ENCODE data around the gene OGN. TPM values are rescaled to one million over a fixed set of nuclear protein-coding genes. Genes with fewer than 3 reads are reported as not detected.

OGN gene
- total RNA-seq, 2 experiments from 2014 or later = 0.11 TPM; not detected in 1

DNA sequence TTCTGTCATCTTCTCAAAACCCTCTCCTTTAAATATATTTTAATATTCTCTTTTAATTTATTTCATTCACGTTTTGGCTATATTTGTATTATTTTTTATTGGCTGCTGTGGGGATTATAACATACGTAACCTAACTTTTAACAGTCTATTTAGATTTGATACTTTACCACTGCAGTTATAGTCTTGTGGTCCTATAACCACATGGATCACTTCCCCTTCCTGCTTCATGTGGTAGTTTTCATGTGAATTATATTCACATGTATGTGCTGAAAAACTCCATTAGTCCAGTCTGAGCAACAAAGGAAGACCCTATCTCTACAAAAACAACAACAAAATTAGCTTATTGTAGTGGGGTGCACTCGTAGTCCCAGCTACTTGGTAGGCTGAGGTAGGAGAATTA lies 44.3 kb downstream of the OGN start:
- intact Hi-C loops (cut with DNase I, micrococcal nuclease) = no loop called here
- Histone ChIP-seq H3K4me3 (ENCODE audit: low read length) (no peak overlapping the region), H3K27me3 (ENCODE audit: control insufficient read depth in 1 of 2, insufficient read depth in 2 of 2, low read length in 2 of 2) (no peaks in the 10 kb centered on the region), H3K27ac (ENCODE audit: low read depth in 1 of 2, low read length in 2 of 2) (no peak overlapping the region), H3K4me1 (ENCODE audit: insufficient read depth, low read length) (no peaks in the 10 kb centered on the region), H3K36me3 (ENCODE audit: insufficient read depth, low read length) (no peaks in the 10 kb centered on the region), H3K9me3 (ENCODE audit: control insufficient read depth in 1 of 2, insufficient read depth in 1 of 2, low read length in 2 of 2) (peaks cover 3 to 9% of the 10 kb centered on the region in 2 experiments)
- DNase-seq (no peak), ATAC-seq (ENCODE audit: poor library complexity) (no peak)
- TF ChIP-seq, protein P1, sequence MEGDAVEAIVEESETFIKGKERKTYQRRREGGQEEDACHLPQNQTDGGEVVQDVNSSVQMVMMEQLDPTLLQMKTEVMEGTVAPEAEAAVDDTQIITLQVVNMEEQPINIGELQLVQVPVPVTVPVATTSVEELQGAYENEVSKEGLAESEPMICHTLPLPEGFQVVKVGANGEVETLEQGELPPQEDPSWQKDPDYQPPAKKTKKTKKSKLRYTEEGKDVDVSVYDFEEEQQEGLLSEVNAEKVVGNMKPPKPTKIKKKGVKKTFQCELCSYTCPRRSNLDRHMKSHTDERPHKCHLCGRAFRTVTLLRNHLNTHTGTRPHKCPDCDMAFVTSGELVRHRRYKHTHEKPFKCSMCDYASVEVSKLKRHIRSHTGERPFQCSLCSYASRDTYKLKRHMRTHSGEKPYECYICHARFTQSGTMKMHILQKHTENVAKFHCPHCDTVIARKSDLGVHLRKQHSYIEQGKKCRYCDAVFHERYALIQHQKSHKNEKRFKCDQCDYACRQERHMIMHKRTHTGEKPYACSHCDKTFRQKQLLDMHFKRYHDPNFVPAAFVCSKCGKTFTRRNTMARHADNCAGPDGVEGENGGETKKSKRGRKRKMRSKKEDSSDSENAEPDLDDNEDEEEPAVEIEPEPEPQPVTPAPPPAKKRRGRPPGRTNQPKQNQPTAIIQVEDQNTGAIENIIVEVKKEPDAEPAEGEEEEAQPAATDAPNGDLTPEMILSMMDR (IDR thresholded peaks at IDR 0.05) = no peak
- no peaks in the 10 kb centered on the region for H3K27me3 Mint-ChIP-seq
- POLR2A ChIA-PET = interaction anchor here (0.6 kb wide), 1 partner anchor 199 kb away, joined by 3 read pairs; no protein-coding TSS in a partner anchor
- CTCF ChIA-PET = no interaction called here
- H3K4me1 Mint-ChIP-seq (ENCODE audit: low read depth) = no peaks in the 10 kb centered on the region
- H3K4me3 Mint-ChIP-seq = no peak overlapping the region
- H3K27ac Mint-ChIP-seq = no peak overlapping the region
- peaks cover 45% of the 10 kb centered on the region for H3K36me3 Mint-ChIP-seq (ENCODE audit: low read depth)
- peaks cover 9% of the 10 kb centered on the region for H3K9me3 Mint-ChIP-seq

DNA sequence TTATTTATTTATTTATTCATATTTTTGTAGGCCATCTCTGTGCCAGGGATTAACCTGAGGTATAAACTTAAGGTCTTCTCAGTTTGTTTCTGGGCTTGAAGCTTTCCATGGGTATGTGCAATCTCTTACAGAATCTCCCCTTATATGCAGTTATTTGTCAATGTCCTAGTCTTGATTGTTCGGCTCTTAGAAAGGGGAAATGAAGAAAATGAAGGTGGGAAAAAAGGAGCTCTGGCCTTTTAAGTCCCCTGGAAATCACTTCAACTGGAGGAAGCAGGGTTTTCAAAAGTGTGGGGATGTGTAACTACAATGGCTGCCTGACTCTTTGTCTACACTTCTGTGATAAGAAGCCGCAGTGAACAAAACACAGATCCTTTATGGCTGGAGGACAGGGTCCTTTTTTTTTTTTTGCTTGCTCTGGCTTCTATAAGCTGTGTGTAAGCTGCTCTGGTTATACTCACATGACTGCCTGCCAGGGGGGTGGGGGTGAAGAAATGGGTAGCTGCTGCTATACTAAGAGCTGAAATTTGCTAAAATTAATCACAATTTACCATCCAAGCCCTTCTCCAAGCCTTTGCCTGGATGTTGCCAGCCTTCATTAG lies 44.9 kb downstream of the OGN start:
- ATAC-seq (ENCODE audit: poor library complexity) (no peak), DNase-seq (no peak)
- H3K27ac ChIP-seq (ENCODE audit: low read depth in 1 of 2, low read length in 2 of 2) = no peak overlapping the region
- Mint-ChIP-seq H3K27me3 (no peaks in the 10 kb centered on the region), H3K9me3 (peaks cover 13% of the 10 kb centered on the region), H3K4me3 (no peak overlapping the region), H3K27ac (no peak overlapping the region), H3K36me3 (ENCODE audit: low read depth) (peaks cover 44% of the 10 kb centered on the region), H3K4me1 (ENCODE audit: low read depth) (no peaks in the 10 kb centered on the region)
- no peak overlapping the region for H3K4me3 ChIP-seq (ENCODE audit: low read length)
- H3K9me3 ChIP-seq (ENCODE audit: control insufficient read depth in 1 of 2, insufficient read depth in 1 of 2, low read length in 2 of 2) = peaks cover 5 to 9% of the 10 kb centered on the region in 2 experiments
- H3K27me3 ChIP-seq (ENCODE audit: control insufficient read depth in 1 of 2, insufficient read depth in 2 of 2, low read length in 2 of 2) = no peaks in the 10 kb centered on the region
- ChIA-PET POLR2A (no interaction called here), CTCF (no interaction called here)
- H3K36me3 ChIP-seq (ENCODE audit: insufficient read depth, low read length) = no peaks in the 10 kb centered on the region
- H3K4me1 ChIP-seq (ENCODE audit: insufficient read depth, low read length) = no peaks in the 10 kb centered on the region
- intact Hi-C loops (cut with DNase I, micrococcal nuclease) = no loop called here
- TF ChIP-seq, protein P1 (IDR thresholded peaks at IDR 0.05) = no peak

DNA sequence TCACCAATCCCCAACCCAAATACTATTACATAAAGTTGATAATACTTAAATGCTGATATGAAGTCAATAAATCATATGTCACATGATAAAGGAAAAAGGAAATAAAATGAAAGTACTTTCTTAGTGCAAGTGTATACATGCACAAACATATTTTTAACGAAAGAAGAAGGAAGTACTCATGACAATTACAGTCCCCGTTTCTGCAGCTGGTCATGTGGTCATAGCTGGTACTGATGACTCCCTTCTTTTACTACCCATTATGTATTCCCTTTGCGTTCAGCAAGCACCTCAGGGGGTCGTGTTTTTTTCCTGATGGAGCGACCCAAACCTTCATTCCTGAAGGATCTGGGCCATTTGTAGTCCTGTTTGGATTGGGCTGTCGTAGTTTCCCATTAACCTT lies 51.3 kb downstream of the OGN start:
- ChIA-PET CTCF (no interaction called here), POLR2A (no interaction called here)
- no peak overlapping the region for H3K27ac Mint-ChIP-seq
- no peak for ATAC-seq (ENCODE audit: poor library complexity)
- H3K4me3 Mint-ChIP-seq = no peak overlapping the region
- H3K9me3 ChIP-seq (ENCODE audit: control insufficient read depth in 1 of 2, insufficient read depth in 1 of 2, low read length in 2 of 2) = peaks cover 5 to 8% of the 10 kb centered on the region in 2 experiments
- no peak overlapping the region for H3K27ac ChIP-seq (ENCODE audit: low read depth in 1 of 2, low read length in 2 of 2)
- no peak for DNase-seq
- H3K36me3 ChIP-seq (ENCODE audit: insufficient read depth, low read length) = no peaks in the 10 kb centered on the region
- no peaks in the 10 kb centered on the region for H3K4me1 ChIP-seq (ENCODE audit: insufficient read depth, low read length)
- intact Hi-C loops (cut with DNase I, micrococcal nuclease) = no loop called here
- no peaks in the 10 kb centered on the region for H3K4me1 Mint-ChIP-seq (ENCODE audit: low read depth)
- TF ChIP-seq, protein P1 (IDR thresholded peaks at IDR 0.05) = no peak
- H3K27me3 Mint-ChIP-seq = no peaks in the 10 kb centered on the region
- H3K4me3 ChIP-seq (ENCODE audit: low read length) = no peak overlapping the region
- peaks cover 46% of the 10 kb centered on the region for H3K36me3 Mint-ChIP-seq (ENCODE audit: low read depth)
- no peaks in the 10 kb centered on the region for H3K27me3 ChIP-seq (ENCODE audit: control insufficient read depth in 1 of 2, insufficient read depth in 2 of 2, low read length in 2 of 2)
- peaks cover 14% of the 10 kb centered on the region for H3K9me3 Mint-ChIP-seq
